NB4 (cell line): ENCODE data around the gene IGF2BP3.
"Not testable (repeated sequence)": the region's sequence is repeated elsewhere in the genome, so short reads cannot be mapped to it uniquely, and the experiment has no call there.

ENCODE experiments used
- CTCF ChIP-seq: IDR thresholded peaks from one replicate; pipeline ENCODE4 v1.5.1; 2012; ENCODE audit warnings: low read depth, low read length
- MAX ChIP-seq: IDR thresholded peaks from 2 replicates; pipeline ENCODE4 v1.6.1; 2011; ENCODE audit warnings: low read depth, low read length

GRCh38 chr7:23488714-23489113, 18.4 kb upstream of the IGF2BP3 start:
- TF ChIP-seq MAX, CTCF: not testable (repeated sequence)
